BJ (cell line): ENCODE measurements around the gene CD164L2. TPM values are rescaled to one million over a fixed set of nuclear protein-coding genes. Genes with fewer than 3 reads are reported as not detected.

Experiments used
- CTCF ChIA-PET: fragments of 350-600 bp; formaldehyde crosslinking; extraction: SDS; loops from one replicate; lab custom pipeline; 2021; ENCODE audit warnings: antibody characterized with exemption, inconsistent platforms; lab: Yijun Ruan, JAX
- POLR2A ChIA-PET: fragments of 300-600 bp; sonication (Branson Sonifier 250); formaldehyde crosslinking; extraction: SDS; loops from one replicate; lab custom pipeline; 2021; ENCODE audit warnings: antibody characterized with exemption; lab: Charles Lee
- DNase-seq: peaks from one replicate; pipeline ENCODE4 v3.0.0-alpha.2; 2011; ENCODE audit warnings: low read depth
- H3K27me3 ChIP-seq: 2 replicates; pipeline ENCODE4 v1.6.0; 2011; ENCODE audit warnings: low read length; ENCODE audit not compliant: control insufficient read depth, insufficient read depth
- H3K36me3 ChIP-seq: 2 replicates; pipeline ENCODE4 v1.5.1; 2011; ENCODE audit warnings: low read length; ENCODE audit not compliant: control insufficient read depth, insufficient read depth
- H3K4me3 ChIP-seq: 2 replicates; pipeline ENCODE4 v1.5.1; 2011; ENCODE audit warnings: low read depth, mild to moderate bottlenecking, control low read depth, low read length
- polyA plus RNA-seq: library from polyadenylated mRNA; depleted of rRNA; stranded (reverse); fragments of >200 nt; gene quantifications from 2 replicates; pipeline ENCODE4 v1.2.3, GENCODE V29; 2011
- TF ChIP-seq, protein P1 (sequence below): IDR thresholded peaks from 2 replicates; pipeline ENCODE4 v1.5.1; 2011; ENCODE audit warnings: low read depth, mild to moderate bottlenecking, control low read depth, inconsistent platforms, low read length, moderate library complexity; ENCODE audit not compliant: insufficient read depth

The CD164L2 gene
- polyA plus RNA-seq, 1 experiment, result not detected

DNA sequence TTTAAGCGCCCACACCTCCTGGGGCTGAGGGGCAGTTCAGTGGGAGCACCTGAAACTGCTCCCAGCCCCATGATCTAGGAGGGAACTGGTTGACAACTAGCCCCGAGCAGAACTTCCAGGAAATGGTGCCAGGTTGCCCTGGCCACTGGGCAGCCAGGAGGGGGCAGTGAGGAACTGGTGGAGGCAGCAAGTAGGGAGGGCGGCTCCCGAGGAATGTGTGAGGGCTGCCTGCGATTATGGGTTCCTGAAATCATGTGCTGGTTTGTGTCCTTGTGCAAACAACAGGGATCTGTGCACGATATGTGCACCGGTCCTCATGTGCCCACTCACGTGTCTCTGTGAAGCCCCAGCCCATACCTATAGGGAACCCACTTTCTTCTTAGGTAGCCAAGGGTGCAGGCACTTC lies 19.2 kb upstream of the CD164L2 start:
- no peaks in the 10 kb centered on the region for H3K27me3 ChIP-seq
- no peak for DNase-seq
- H3K4me3 ChIP-seq, result no peak overlapping the region
- ChIA-PET CTCF (interaction anchor here (0.6 to 11.9 kb wide), 24 partner anchors 9 to 360 kb away, joined by 3 to 353 read pairs (median 4); partner anchors contain the start of gene AHDC1), POLR2A (interaction anchor here (0.5 to 0.6 kb wide), 2 partner anchors 193 to 456 kb away, joined by 3 read pairs; no protein-coding TSS in a partner anchor)
- peaks cover 4% of the 10 kb centered on the region for H3K36me3 ChIP-seq
- TF ChIP-seq, protein P1, sequence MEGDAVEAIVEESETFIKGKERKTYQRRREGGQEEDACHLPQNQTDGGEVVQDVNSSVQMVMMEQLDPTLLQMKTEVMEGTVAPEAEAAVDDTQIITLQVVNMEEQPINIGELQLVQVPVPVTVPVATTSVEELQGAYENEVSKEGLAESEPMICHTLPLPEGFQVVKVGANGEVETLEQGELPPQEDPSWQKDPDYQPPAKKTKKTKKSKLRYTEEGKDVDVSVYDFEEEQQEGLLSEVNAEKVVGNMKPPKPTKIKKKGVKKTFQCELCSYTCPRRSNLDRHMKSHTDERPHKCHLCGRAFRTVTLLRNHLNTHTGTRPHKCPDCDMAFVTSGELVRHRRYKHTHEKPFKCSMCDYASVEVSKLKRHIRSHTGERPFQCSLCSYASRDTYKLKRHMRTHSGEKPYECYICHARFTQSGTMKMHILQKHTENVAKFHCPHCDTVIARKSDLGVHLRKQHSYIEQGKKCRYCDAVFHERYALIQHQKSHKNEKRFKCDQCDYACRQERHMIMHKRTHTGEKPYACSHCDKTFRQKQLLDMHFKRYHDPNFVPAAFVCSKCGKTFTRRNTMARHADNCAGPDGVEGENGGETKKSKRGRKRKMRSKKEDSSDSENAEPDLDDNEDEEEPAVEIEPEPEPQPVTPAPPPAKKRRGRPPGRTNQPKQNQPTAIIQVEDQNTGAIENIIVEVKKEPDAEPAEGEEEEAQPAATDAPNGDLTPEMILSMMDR, result peak; percentile 79

DNA sequence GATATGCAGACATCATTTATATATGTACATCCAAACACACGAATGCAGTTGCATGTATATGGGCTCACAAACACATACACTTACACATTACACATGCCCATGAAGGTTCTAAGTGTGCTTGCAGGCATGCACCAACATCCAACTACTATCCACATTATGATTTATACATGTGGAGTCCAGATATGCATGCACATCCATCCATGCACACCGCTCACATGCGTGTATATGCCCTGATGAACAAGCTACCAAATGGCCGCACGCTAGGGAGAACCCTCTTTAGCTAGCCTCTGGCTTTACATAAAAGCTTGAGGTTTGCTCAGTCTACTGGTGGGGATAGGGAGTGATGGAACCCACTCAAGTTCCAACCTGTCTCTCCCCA lies 17.8 kb upstream of the CD164L2 start:
- no peak for DNase-seq
- CTCF ChIA-PET, result interaction anchor here (1.0 to 11.9 kb wide), 9 partner anchors 15 to 296 kb away, joined by 3 to 353 read pairs (median 5); partner anchors contain the start of gene AHDC1
- peaks cover 1% of the 10 kb centered on the region; the same call in 1 of the 2 replicates for H3K36me3 ChIP-seq
- TF ChIP-seq, protein P1, result no peak
- no peak overlapping the region for H3K4me3 ChIP-seq
- H3K27me3 ChIP-seq, result no peaks in the 10 kb centered on the region
- POLR2A ChIA-PET, result no interaction called here

DNA sequence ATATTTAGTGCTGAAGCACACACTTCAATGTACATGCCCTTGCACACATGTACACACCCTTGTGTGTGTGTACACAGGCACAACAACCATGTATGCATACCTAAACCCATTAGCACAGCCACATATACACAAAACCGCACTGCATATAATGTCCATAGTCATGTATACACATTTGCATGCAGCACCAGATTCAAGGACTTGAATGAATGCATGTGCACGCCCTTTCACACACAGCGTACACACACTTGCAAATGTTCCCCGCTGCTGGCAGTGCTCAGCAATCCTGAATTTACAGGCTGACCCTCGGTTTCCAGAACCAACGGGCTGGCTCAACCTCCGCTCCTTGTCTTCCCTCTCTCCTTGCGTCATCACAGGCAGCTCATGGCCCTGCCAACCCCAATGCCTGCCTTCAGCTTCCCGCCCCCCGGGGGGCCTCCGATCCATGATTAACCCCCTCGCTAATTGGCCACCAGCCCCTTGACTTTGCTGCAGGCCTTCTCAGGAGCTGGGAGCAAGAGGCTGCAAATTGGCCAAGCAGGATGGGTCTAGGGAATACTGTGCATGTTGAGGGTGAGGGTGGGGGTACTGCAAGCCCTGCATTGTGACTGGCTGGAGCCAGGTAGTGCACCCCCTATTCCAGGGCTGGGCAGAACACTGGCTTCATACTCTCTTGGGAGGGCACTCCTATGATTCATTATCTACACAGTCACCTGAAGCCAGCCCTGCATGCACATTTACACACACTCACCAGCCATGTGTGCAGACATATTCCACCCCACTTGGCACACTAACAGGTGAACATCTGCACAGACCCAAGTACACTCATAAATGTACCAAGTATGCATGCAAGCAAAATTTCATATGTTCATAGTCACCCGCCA lies 17.2 kb upstream of the CD164L2 start:
- ChIA-PET POLR2A (interaction anchor here (0.6 kb wide), 1 partner anchor 103 kb away, joined by 4 read pairs; no protein-coding TSS in a partner anchor), CTCF (interaction anchor here (1.3 to 11.9 kb wide), 7 partner anchors 12 to 263 kb away, joined by 3 to 353 read pairs (median 7); partner anchors contain the start of gene AHDC1)
- Histone ChIP-seq H3K36me3 (peaks cover 1% of the 10 kb centered on the region; the same call in 1 of the 2 replicates), H3K27me3 (no peaks in the 10 kb centered on the region), H3K4me3 (no peak overlapping the region)
- DNase-seq, result no peak
- TF ChIP-seq, protein P1, result no peak

DNA sequence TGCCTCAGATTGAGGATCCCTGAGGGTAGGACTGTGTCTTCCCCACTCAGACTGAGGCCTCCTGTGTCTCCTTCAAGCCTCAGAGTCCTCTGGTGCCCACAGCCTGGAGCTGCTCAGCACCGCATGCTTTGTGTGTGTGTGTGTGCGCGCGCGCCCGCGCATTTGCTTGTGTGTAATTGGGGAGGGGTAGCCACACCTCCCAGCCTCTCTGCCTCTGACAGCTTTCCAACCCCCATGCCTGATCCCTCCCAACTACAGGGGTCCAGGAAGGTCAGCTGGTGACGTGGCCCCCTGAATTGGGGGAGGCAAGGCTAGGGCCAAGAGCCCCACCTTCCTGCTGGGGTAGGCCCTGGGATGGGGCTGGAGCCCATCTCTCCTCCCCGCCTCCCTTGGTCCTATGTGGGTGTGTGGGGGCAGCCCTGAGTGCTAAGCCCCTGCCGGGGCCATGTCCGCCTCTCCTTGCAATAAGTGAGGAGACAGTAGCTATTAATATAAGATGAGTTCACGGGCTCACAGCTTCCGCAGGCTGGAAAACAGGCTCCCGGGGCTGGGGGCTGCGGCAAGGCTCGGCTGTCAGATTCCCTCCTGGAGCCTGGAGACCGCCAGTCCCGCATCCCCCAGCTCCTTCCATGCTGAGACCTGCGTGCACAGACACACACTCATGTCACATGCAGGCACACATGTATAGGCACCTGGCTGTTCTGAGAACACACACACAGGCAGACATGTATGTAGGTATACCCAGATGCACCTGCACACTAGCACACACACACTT lies 16.3 kb upstream of the CD164L2 start:
- TF ChIP-seq, protein P1, result no peak
- ChIA-PET POLR2A (interaction anchor here (0.6 kb wide), 1 partner anchor 103 kb away, joined by 4 read pairs; no protein-coding TSS in a partner anchor), CTCF (interaction anchor here (0.9 to 11.9 kb wide), 9 partner anchors 11 to 265 kb away, joined by 3 to 353 read pairs (median 6); partner anchors contain the start of gene AHDC1)
- H3K4me3 ChIP-seq, result no peak overlapping the region
- no peaks in the 10 kb centered on the region for H3K27me3 ChIP-seq
- no peaks in the 10 kb centered on the region for H3K36me3 ChIP-seq
- DNase-seq, result no peak
